IMR-90 (cell line): ENCODE data around the gene ADAMTSL4. TPM values are rescaled to one million over a fixed set of nuclear protein-coding genes. Genes with fewer than 3 reads are reported as not detected.

Experiments used
- ATAC-seq: fragments of 200-7000 bp; cut with Tn5 transposase; 2 replicates; pipeline ENCODE4 v1.9.1; 2020; ENCODE audit warnings: low read depth, mild to moderate bottlenecking, moderate library complexity
- BruUV-seq: library from RNA; stranded (reverse); fragments of 400-500 nt; replicated peaks from 2 replicates; lab custom pipeline; 2021; lab: Mats Ljungman, UMichigan
- CTCF ChIA-PET: fragments of 300-600 bp; formaldehyde crosslinking; extraction: SDS; loops from one replicate; lab custom pipeline; 2021; ENCODE audit warnings: antibody characterized with exemption; lab: Yijun Ruan, JAX
- POLR2A ChIA-PET: fragments of 300-600 bp; sonication (Branson Sonifier 250); formaldehyde crosslinking; loops from one replicate; lab custom pipeline; 2022; ENCODE audit warnings: antibody characterized with exemption; ENCODE audit not compliant: unreplicated experiment; lab: Charles Lee
- DNase-seq: peaks from one replicate; pipeline ENCODE4 v3.0.0; 2013
- H2AFZ ChIP-seq: replicated peaks from 2 replicates; pipeline ENCODE3; 2013; ENCODE audit warnings: low read length, mild to moderate bottlenecking; ENCODE audit not compliant: poor library complexity
- H2AK5ac ChIP-seq: 2 replicates; pipeline ENCODE4 v1.6.1; 2013; ENCODE audit warnings: low read depth, low read length, inconsistent platforms
- H2AK9ac ChIP-seq: replicated peaks from 2 replicates; pipeline ENCODE3; 2013; ENCODE audit warnings: mild to moderate bottlenecking, low read depth, low read length, moderate library complexity; ENCODE audit not compliant: poor library complexity
- H2BK120ac ChIP-seq: 2 replicates; pipeline ENCODE4 v1.6.1; 2013; ENCODE audit warnings: low read depth, low read length, inconsistent platforms
- H2BK15ac ChIP-seq: 3 replicates; pipeline ENCODE4 v1.6.1; 2013; ENCODE audit warnings: low read depth, low read length, inconsistent platforms
- H2BK20ac ChIP-seq: 2 replicates; pipeline ENCODE4 v1.6.1; 2013; ENCODE audit warnings: low read depth, mild to moderate bottlenecking, inconsistent platforms, low read length, moderate library complexity
- H2BK5ac ChIP-seq: 2 replicates; pipeline ENCODE4 v1.6.1; 2013; ENCODE audit warnings: mild to moderate bottlenecking, low read depth, low read length, inconsistent platforms; ENCODE audit not compliant: poor library complexity, severe bottlenecking
- H3K14ac ChIP-seq: replicated peaks from 2 replicates; pipeline ENCODE4 v1.6.1; 2013; ENCODE audit warnings: low read depth, low read length, inconsistent platforms
- H3K18ac ChIP-seq: 2 replicates; pipeline ENCODE4 v1.6.1; 2013; ENCODE audit warnings: low read depth, low read length, control low read depth
- H3K23ac ChIP-seq: 2 replicates; pipeline ENCODE4 v1.6.1; 2013; ENCODE audit warnings: low read depth, low read length, inconsistent platforms
- H3K27ac ChIP-seq: 2 replicates; pipeline ENCODE4 v1.5.1; 2013; ENCODE audit warnings: mild to moderate bottlenecking, control low read depth, low read length; ENCODE audit not compliant: insufficient read depth
- H3K27me3 ChIP-seq: 2 replicates; pipeline ENCODE4 v1.6.1; 2013; ENCODE audit warnings: low read length; ENCODE audit not compliant: control insufficient read depth, insufficient read depth
- H3K36me3 ChIP-seq: 2 replicates; pipeline ENCODE4 v1.6.1; 2013; ENCODE audit warnings: low read length, mixed read lengths; ENCODE audit not compliant: control insufficient read depth, insufficient read depth
- H3K4ac ChIP-seq: 2 replicates; pipeline ENCODE4 v1.6.1; 2013; ENCODE audit warnings: low read depth, low read length, inconsistent platforms
- H3K4me1 ChIP-seq: 2 replicates; pipeline ENCODE4 v1.6.1; 2013; ENCODE audit warnings: low read length, mixed read lengths; ENCODE audit not compliant: control insufficient read depth, insufficient read depth
- H3K4me2 ChIP-seq: 2 replicates; pipeline ENCODE4 v1.6.1; 2013; ENCODE audit warnings: low read depth, mild to moderate bottlenecking, control low read depth, low read length, moderate library complexity
- H3K4me3 ChIP-seq: 2 replicates; pipeline ENCODE4 v1.5.1; 2013; ENCODE audit warnings: low read depth, mild to moderate bottlenecking, control low read depth, low read length, moderate library complexity; ENCODE audit not compliant: insufficient read depth
- H3K56ac ChIP-seq: 2 replicates; pipeline ENCODE4 v1.6.1; 2013; ENCODE audit warnings: low read length, inconsistent platforms; ENCODE audit not compliant: insufficient read depth; ENCODE audit errors: extremely low read depth
- H3K79me1 ChIP-seq, 2 experiments: 2 replicates each; pipeline ENCODE4 v1.6.1; 2013; ENCODE audit warnings: low read length in 2 of 2, inconsistent platforms in 1 of 2, low read depth in 1 of 2
- H3K9ac ChIP-seq: 2 replicates; pipeline ENCODE4 v1.6.1; 2013; ENCODE audit warnings: low read depth, low read length, control low read depth
- H3K9me1 ChIP-seq: 2 replicates; pipeline ENCODE4 v1.6.1; 2013; ENCODE audit warnings: low read length, inconsistent platforms; ENCODE audit not compliant: insufficient read depth
- H3K9me3 ChIP-seq: 2 replicates; pipeline ENCODE4 v1.6.1; 2013; ENCODE audit warnings: low read length; ENCODE audit not compliant: control insufficient read depth, insufficient read depth
- H4K20me1 ChIP-seq: 2 replicates; pipeline ENCODE4 v1.6.1; 2013; ENCODE audit warnings: low read length, inconsistent platforms; ENCODE audit not compliant: insufficient read depth
- H4K5ac ChIP-seq: 2 replicates; pipeline ENCODE4 v1.6.1; 2013; ENCODE audit warnings: mild to moderate bottlenecking, low read depth, low read length, control low read depth
- H4K8ac ChIP-seq, 2 experiments: 2 replicates each; pipeline ENCODE4 v1.6.1; 2013; ENCODE audit warnings: low read depth in 2 of 2, low read length in 2 of 2, control low read depth in 1 of 2, inconsistent platforms in 1 of 2
- H4K91ac ChIP-seq: 2 replicates; pipeline ENCODE4 v1.6.1; 2013; ENCODE audit warnings: low read depth, low read length, inconsistent platforms; ENCODE audit not compliant: insufficient read depth
- FOS ChIP-seq: fragments of 150-350 bp; IDR thresholded peaks from 2 replicates; pipeline ENCODE4 v1.6.1; 2016; ENCODE audit warnings: low read depth, low read length
- MAFK ChIP-seq: IDR thresholded peaks from 2 replicates; pipeline ENCODE4 v1.6.1; 2012; ENCODE audit warnings: low read depth, low read length, improper control_type of control experiment
- MAZ ChIP-seq: IDR thresholded peaks from 2 replicates; pipeline ENCODE4 v1.6.1; 2012; ENCODE audit warnings: low read depth, mild to moderate bottlenecking, low read length, improper control_type of control experiment, moderate library complexity, borderline replicate concordance
- MXI1 ChIP-seq: IDR thresholded peaks from 2 replicates; pipeline ENCODE4 v1.6.1; 2012; ENCODE audit warnings: low read depth, mild to moderate bottlenecking, low read length, moderate library complexity, borderline replicate concordance
- NFE2L2 ChIP-seq: fragments of 150-350 bp; IDR thresholded peaks from 2 replicates; pipeline ENCODE4 v1.6.1; 2016; ENCODE audit warnings: low read depth, mild to moderate bottlenecking, low read length
- POLR2A ChIP-seq: IDR thresholded peaks from 2 replicates; pipeline ENCODE4 v1.6.1; 2012; ENCODE audit warnings: mild to moderate bottlenecking, low read depth, low read length
- RAD21 ChIP-seq: IDR thresholded peaks from 2 replicates; pipeline ENCODE4 v1.6.1; 2012; ENCODE audit warnings: low read length, improper control_type of control experiment
- SMC3 ChIP-seq: fragments of 150-350 bp; IDR thresholded peaks from 2 replicates; pipeline ENCODE4 v1.6.1; 2016; ENCODE audit warnings: low read depth, mild to moderate bottlenecking, antibody characterized with exemption, low read length, moderate library complexity
- WGBS, 2 experiments: methylation state at CpG; one replicate each; pipeline versions ENCODE4 v1.1.5 to v1.1.7; 2013; ENCODE audit warnings: missing lambda C conversion rate in 2 of 2; ENCODE audit not compliant: insufficient read length in 1 of 2; ENCODE audit errors: extremely low coverage in 2 of 2; 5-methylcytosine and 5-hydroxymethylcytosine counted together
- dilution Hi-C: fragments of 300-500 bp; cut with HindIII; formaldehyde crosslinking; loops from one replicate; pipeline ENCODE4 v1.14.3; 2018; ENCODE audit warnings: low sequenced_read_pairs; ENCODE audit not compliant: unreplicated experiment
- in situ Hi-C: fragments of 300-500 bp; cut with MboI; formaldehyde crosslinking; loops from 3 replicates; pipeline ENCODE4 v1.14.3; 2019; ENCODE audit warnings: low sequenced_read_pairs, inconsistent platforms, mixed read lengths
- intact Hi-C: fragments of 100-400 bp; cut with micrococcal nuclease; formaldehyde crosslinking; loops from 2 replicates; pipeline ENCODE4 v1.10.0; 2022
- polyA plus RNA-seq, 3 experiments: library from polyadenylated mRNA; depleted of rRNA; stranded (reverse); fragments of >200 nt; gene quantifications; 2 replicates each; pipeline ENCODE4 v1.2.3, GENCODE V29; 2012; ENCODE audit warnings: low replicate concordance in 1 of 3
- total RNA-seq: library from RNA; depleted of rRNA; stranded (reverse); fragments of >200 nt; gene quantifications from 2 replicates; pipeline ENCODE4 v1.2.3, GENCODE V29; 2012
- TF ChIP-seq, protein P1 (sequence below): fragments of 150-350 bp; IDR thresholded peaks from 2 replicates; pipeline ENCODE4 v1.6.1; 2016; ENCODE audit warnings: low read depth, mild to moderate bottlenecking, low read length, moderate library complexity, borderline replicate concordance
- TF ChIP-seq, protein P2 (sequence below): fragments of 150-350 bp; IDR thresholded peaks from 2 replicates; pipeline ENCODE4 v1.6.1; 2017; ENCODE audit warnings: mild to moderate bottlenecking, antibody characterized with exemption, low read length, low read depth

ADAMTSL4 gene
- total and polyA plus RNA-seq, 2 of the 4 experiments (the other 2 are of a cell fraction) = 0.54 to 12.2 TPM

DNA sequence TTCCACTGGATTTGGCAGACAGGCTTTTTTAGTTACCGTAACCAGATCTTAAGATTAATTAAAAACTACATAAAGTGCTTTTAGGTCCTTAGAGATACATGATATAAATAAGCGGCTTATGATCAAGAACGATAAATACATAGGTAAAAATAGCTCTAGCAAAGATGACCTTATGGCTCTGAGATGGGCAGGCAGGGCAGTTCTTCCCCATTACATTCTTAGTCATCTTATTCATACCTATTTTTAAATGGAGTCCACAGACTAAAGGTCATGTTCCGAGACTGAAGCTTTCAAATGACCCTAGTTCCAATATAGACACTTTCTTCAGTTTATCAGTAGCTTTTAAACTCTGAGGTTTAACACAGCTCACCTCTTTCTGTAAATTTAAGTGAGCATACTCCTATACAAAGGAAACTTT lies 25.9 kb downstream of the ADAMTSL4 start:
- no peak overlapping the region for H3K9ac ChIP-seq
- no CpG with 5 or more reads among the region's 4 CpGs for WGBS, 2 experiments
- H3K56ac ChIP-seq = no peak overlapping the region
- H3K18ac ChIP-seq = no peak overlapping the region
- no peak overlapping the region for H2AK9ac ChIP-seq
- H3K9me1 ChIP-seq = peaks cover 9% of the 10 kb centered on the region
- no peak overlapping the region for H4K91ac ChIP-seq
- no peak for DNase-seq
- H2BK15ac ChIP-seq = no peak overlapping the region
- no peak overlapping the region for H3K14ac ChIP-seq
- TF ChIP-seq POLR2A (peak; percentile 31; the same call in 1 of the 2 replicates), SMC3 (no peak), NFE2L2 (no peak), RAD21 (no peak), MXI1 (no peak), MAFK (no peak), MAZ (no peak), FOS (no peak)
- TF ChIP-seq, protein P1, sequence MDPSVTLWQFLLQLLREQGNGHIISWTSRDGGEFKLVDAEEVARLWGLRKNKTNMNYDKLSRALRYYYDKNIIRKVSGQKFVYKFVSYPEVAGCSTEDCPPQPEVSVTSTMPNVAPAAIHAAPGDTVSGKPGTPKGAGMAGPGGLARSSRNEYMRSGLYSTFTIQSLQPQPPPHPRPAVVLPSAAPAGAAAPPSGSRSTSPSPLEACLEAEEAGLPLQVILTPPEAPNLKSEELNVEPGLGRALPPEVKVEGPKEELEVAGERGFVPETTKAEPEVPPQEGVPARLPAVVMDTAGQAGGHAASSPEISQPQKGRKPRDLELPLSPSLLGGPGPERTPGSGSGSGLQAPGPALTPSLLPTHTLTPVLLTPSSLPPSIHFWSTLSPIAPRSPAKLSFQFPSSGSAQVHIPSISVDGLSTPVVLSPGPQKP = no peak
- TF ChIP-seq, protein P2, sequence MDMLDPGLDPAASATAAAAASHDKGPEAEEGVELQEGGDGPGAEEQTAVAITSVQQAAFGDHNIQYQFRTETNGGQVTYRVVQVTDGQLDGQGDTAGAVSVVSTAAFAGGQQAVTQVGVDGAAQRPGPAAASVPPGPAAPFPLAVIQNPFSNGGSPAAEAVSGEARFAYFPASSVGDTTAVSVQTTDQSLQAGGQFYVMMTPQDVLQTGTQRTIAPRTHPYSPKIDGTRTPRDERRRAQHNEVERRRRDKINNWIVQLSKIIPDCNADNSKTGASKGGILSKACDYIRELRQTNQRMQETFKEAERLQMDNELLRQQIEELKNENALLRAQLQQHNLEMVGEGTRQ = 0 out of 2 replicates have a peak, but pooled peaks have one; percentile 1
- H3K27me3 ChIP-seq = no peaks in the 10 kb centered on the region
- no peak overlapping the region; the same call in 1 of the 2 replicates for H3K23ac ChIP-seq
- intact Hi-C loops (no loop called here), dilution Hi-C loops (no loop called here), in situ Hi-C loops (loop anchor here (5.0 kb wide), 1 partner anchor 37 kb away; no protein-coding TSS in a partner anchor)
- peaks cover 55% of the 10 kb centered on the region for H3K36me3 ChIP-seq
- no peak overlapping the region for H4K5ac ChIP-seq
- H4K8ac ChIP-seq = no peak overlapping the region
- ATAC-seq = no peak
- no peak overlapping the region for H2BK20ac ChIP-seq
- H3K4me1 ChIP-seq = peaks cover 10% of the 10 kb centered on the region
- H2BK120ac ChIP-seq = no peak overlapping the region
- H2AK5ac ChIP-seq = no peak overlapping the region
- H2BK5ac ChIP-seq = peak overlapping the region; percentile 49
- H3K79me1 ChIP-seq = peaks cover 3 to 23% of the 10 kb centered on the region in 2 experiments; a peak in 3 of 4 replicates
- ChIA-PET CTCF (no interaction called here), POLR2A (interaction anchor here (0.6 kb wide), 1 partner anchor 10 kb away, joined by 3 read pairs; no protein-coding TSS in a partner anchor)
- peak overlapping the region; percentile 99 for H3K4me2 ChIP-seq
- peaks cover 93% of the 10 kb centered on the region for H4K20me1 ChIP-seq
- H3K27ac ChIP-seq = no peak overlapping the region
- peak overlapping the region; percentile 93; the same call in 1 of the 2 replicates for H3K4me3 ChIP-seq
- H3K9me3 ChIP-seq = no peaks in the 10 kb centered on the region
- no peak overlapping the region for H3K4ac ChIP-seq
- no TSS peak for BruUV-seq
- H2AFZ ChIP-seq = no peak overlapping the region
